CD4-positive, alpha-beta T cell treated with Interleukin-4 for 4 hours (primary cell): ENCODE measurements around the gene DCD.
"Not testable (repeated sequence)": the region's sequence is repeated elsewhere in the genome, so short reads cannot be mapped to it uniquely, and the experiment has no call there.

ENCODE experiments used
- DNase-seq: peaks from one replicate; pipeline ENCODE4 v3.0.0-alpha.2; 2020

DCD gene

DNA sequence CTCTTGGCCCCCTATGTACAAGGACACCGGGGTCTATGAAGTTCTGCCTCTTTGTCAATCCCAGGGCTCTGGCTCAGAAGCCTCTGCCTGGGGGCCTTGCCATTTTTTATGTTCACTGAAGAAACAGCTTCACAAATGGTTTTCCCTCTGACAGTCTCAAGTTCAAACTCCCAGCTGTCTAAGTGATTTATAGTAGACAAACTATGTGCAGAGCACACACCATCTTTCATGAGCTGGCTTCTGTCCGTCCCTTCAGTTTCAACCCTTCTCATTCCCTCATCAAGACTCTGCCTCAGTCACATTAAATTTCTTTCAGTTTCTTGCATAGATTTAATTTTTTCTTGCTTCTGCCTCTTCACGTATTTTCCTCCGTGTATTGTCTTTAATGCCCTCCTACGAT is 2.7 kb upstream of the DCD start:
- DNase-seq = no peak

- DNase-seq = no peak
Measured at GRCh38 chr12:54650409-54650808, 2.2 kb upstream of the DCD start.

DNA sequence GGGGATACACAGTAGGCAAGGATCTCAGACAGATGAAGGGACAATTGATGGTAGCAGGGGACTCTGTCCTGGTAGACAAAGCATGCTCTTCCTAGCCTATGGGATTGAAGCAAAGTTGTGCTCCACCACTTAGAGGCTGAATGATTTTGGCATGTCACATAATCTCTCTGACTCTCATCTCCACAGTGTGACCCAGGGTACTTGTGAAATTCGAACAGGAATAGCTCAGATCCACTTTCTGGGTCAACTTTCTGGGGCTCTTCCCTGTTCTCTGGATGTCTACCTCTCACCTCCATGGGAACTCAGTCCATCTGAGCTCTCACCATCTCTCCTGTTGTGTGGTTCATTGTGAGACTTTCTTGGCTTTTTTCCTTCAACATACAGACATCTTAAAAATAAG is 1.7 kb upstream of the DCD start:
- DNase-seq = no peak

- DNase-seq = no peak
Measured at GRCh38 chr12:54641554-54641953, 6.6 kb downstream of the DCD start.

DNA sequence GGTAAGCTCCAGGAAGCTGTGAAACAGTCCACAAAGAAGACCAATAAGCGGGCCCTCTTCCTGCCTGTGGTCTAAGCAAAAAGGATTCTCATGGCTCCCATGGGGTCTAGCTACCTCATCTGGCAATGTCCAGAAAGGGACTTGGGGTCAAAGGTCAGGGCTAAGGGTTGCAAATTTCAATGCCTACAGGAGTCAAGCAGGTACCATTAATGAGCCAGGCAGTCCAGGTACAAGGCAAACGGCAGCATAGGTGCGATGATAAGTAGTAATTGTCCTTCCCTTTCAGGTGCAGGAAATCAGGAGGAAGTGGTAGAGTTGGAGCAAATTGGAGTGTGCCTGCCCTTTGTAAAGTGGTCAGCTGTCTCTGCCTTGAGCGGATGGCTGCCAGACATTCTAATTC is 7.1 kb downstream of the DCD start:
- no peak for DNase-seq

DNA sequence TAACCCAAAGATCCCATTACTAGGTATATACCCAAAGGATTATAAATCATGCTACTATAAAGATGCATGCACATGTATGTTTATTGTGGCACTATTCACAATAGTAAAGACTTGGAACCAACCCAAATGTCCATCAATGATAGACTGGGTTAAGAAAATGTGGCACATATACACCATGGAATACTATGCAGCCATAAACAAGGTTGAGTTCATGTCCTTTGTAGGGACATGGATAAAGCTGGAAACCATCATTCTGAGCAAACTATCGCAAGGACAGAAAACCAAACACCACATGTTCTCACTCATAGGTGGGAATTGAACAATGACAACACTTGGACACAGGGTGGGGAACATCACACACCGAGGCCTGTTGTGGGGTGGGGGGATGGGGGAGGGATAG is 9.1 kb downstream of the DCD start:
- not testable (repeated sequence) for DNase-seq

DNA sequence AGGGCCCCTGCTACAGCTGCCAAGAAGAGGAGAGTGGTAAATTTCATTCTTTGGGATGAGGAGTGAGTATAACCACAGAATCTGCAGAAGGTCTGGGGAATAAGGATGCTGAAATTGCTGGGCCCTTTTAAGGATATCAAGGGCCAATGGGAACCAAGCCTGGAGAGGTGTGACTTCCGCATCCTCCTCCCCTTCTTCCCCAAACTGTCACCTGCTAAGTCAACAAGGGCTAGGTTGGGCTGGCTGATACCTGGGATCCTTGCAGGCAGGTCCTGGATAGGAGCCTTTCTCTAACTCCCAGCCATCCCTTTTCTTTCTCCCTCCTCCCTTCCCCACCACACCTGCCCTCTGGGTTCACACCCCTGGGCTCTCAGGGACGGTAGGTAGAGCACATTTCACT is 13.4 kb downstream of the DCD start, which contains the start of gene LACRT:
Gene LACRT (minus strand): TSS at position 101 of the 400 bp plus-strand sequence. CDS start 54 bp downstream, at position 47.
- DNase-seq = no peak

DNA sequence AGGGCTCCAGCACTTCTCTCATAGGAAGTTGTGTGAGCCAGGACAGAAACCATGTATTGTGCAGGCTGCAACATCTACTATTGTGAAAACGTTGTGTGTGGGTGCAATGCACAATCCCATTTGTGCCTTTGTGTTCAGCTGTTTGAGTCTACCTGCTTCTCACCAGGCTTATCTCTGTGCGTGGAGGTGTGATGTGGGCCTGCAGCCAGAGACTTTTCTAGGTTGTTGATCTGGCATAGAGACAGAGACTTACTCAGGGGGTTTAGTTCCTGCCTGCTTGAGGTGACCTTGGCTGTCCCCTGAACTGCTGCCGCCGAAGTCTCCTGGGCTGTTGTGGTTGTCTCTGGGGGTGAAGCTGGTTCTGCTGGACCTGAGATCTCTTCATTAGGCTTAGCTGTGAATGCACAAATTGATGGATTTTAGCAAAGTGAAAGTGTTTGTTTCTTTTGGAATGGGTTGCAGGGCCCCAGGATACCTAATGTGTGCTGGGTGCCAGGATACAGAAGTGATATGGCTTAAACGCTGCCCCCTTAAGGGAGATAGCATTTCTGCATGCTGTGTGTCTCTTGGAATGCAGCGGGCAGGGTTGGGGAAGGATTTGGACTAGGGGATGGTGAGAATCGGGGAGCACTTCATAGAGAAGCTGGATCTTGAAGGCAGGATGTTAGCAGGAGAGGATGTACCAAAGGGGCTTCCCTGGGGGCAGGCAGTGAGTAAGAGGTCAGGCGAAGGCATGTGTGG is 16.0 kb downstream of the DCD start:
- no peak for DNase-seq

- no peak for DNase-seq
Measured at GRCh38 chr12:54631551-54631950, 16.6 kb downstream of the DCD start.

- DNase-seq = no peak
Measured at GRCh38 chr12:54629925-54630324, 18.2 kb downstream of the DCD start.

GRCh38 chr12:54628186-54628846 is 19.8 kb downstream of the DCD start:
- no peak for DNase-seq

DNA sequence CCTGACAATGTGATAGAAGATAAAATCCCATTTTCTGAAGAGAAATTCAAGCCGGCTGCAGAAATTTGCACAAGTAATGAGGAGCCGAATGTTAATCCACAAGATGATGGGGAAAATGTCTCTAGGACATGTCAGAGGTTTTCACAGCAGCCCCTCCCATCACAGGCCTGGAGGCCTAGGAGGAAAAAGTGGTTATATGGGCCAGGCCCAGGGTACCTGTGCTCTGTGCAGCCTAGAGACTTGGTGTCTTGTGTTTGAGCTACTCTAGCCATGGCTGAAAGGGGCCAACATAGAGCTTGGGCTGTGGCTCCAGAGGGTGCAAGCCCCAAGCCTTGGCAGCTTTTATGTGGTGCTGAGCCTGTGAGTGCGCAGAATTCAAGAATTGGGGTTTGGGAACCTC is 20.9 kb downstream of the DCD start:
- no peak for DNase-seq

DNA sequence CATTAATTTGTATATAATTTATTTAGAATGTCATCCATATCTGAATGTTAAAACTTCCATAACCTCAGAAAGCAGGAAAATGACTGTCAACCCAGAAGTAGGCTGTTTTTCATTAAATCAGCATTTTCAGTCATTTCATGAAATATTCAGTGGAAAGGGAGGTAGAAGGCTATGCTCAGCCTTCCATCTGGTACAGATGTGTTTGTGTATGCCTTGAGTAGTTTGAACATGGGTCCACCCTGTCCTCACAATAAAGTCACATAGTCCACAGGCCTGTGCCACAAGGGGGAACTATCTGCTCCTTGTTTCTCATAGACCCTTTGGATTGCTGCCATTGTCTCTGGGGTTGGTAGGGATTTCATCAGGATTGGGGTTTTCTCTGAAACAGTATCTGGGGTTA is 22.6 kb downstream of the DCD start:
- DNase-seq = no peak

GRCh38 chr12:54624315-54625279 is 23.6 kb downstream of the DCD start:
- DNase-seq = no peak

GRCh38 chr12:54622463-54623183 is 25.5 kb downstream of the DCD start:
- DNase-seq = no peak

DNA sequence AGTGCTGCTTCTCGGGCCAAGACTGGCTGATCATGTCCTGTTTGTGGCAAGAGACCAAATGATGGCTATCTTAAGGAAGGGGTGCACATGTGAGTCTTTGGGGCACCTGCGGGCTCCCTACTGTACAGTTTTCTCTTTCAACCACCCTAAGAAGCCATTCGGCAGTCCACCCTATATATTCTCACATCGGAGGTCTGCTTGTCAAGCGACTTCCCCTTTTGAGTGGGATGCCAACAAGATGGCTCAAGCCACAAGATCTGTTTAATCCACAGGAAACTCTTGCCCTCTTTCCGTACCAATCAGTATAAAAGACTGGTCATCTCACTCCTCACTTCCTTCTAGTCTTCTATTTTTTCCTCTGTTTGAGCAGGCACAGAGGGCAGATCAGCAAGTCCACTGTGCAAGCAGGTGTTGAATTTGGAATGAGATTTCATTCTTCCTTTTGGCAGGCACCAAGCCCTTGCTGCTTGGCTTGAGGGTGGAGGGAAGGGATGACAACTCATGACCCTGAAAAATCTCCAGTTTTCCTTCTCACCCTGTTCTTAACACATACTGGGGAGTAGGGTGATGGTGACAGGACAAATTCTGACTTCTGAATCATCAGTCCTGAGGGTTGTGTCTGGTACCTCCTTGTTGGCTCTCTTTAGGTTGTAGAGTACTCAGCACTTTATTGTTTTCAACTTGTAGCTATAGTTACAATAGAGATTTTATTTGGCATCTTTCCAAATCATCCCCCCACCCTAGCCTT is 31.1 kb downstream of the DCD start:
- DNase-seq = no peak

DNA sequence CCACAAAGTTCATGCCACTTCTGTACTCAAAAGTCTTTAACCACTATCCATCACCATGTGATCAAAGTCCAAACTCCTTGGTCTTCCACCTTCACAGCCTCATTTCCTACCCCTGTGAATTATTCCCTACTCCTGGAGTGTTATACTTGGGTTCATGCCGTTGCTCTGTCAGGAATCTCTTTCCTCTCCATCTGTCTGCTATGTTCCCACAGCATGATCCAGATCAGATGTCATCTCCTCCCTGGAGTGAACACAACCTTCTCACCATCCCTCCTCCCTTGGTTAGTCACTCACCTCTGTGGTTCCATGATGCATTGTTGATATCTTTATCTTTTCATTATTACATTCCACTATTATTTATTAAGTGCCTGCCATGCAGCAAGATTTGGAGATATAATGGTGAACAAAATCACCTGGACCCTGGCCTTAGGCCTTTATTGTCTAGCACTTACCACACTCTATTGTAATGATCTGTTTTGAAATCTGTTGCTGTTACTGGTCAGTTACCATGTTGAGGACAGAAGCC is 35.9 kb downstream of the DCD start:
- no peak for DNase-seq

GRCh38 chr12:54611715-54612149 is 36.4 kb downstream of the DCD start:
- DNase-seq = no peak

DNA sequence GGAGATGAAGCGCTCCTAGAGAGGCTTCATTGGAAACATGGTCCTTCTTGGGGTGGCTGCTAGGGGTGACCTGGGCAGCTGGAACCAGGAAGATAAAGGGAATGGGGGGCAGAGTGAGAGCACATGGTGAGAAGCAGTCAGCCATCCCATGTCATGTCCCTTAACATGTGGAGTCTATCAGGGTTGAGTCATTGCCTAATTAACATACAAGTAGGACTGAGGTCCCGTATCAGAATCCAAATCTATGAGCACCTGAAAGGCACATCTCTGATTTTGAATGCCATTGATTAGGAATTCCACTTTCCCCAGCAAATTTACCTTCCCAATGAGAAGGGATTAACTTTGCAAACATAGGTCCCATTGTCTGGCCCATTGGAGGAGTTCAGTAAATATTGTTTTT is 39.4 kb downstream of the DCD start:
- DNase-seq = no peak

DNA sequence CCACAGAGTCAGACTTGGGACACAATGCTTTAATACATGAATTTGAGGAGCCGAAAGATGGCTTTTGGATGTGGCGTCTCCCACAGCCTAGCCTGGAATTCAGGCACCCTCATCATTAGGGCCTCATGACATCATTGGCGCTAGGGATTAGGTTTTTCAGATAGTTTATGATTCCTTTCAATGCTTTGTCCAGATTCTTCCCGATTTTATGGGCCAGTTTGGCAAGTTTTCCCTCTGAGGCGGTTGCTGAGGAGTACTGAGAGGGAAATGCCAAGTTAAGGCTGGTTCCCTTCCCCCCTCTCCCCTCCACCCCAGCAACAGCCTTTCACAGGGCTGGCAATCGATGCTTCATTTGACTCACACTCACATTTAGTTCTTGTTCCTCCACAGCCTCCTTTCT is 40.0 kb downstream of the DCD start:
- DNase-seq = no peak

DNA sequence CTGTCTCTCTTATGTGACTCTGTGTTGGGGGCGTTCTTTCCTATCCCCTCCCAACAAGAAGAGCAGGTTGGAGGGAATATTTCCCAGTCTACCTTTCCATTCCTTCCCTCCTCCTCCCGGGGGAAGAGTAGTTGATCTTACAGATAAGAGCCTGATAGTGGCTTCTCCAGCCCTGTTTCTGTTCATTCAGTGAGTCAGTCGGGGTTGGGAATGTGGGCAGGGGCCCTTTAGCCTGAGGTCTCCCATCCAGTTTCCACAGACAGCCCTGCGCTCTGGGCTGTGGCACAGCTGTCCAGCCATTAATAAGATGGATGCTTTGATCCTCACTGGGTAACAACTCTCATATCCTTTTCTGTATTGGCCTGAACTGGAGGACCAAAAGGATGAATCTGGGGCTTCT is 41.6 kb downstream of the DCD start:
- no peak for DNase-seq
